T follicular helper cell (primary cell): ENCODE measurements around the gene FAM50A.
"Not testable (repeated sequence)": the region's sequence is repeated elsewhere in the genome, so short reads cannot be mapped to it uniquely, and the experiment has no call there.

ENCODE experiments used
- DNase-seq: peaks from one replicate; pipeline ENCODE4 v3.0.0-alpha.2; 2020; ENCODE audit warnings: low read depth

FAM50A gene

DNA sequence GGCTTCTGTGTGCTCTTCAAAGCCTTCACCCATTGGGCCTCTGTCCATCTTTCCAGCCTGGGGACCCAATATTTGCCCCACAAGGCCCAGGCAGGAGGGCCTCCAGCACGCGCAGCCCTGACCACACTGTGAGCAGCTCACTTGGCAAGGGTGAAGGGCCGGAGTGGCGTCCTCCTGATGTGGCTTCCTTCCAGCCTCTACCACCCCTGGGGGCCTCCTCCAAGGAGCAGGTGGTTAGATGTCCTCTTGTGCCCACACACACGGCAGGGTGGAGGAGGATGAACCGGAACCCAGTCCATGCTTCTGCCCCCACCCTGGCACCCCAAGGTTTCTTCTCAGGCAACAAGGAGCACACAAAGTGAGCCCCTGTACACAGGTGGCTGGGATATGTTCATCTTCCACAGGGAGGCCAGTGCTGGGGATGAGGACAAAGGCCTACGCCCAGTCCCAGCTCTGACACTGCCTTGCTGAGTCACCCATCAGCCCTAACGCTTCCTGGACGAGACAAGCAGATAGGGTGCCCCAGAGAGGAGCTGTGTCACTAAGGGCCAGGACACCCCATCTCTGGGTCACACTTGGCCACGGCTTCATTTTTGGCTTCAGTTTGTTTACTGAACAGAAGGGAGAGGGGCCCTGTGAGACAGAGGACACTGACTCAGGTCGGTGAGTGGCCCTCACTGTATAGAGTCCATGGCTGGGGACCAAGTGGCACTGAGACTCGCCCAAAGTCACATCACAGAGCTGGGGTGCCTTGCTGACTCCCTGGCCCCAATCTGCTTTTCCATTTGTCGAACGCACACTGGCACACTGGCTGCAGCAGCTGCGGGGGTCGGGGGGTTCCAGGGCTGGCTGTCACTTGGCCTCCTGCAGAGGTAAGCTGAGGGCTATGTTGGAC, 40.6 kb downstream of the FAM50A start:
- no peak for DNase-seq

DNA sequence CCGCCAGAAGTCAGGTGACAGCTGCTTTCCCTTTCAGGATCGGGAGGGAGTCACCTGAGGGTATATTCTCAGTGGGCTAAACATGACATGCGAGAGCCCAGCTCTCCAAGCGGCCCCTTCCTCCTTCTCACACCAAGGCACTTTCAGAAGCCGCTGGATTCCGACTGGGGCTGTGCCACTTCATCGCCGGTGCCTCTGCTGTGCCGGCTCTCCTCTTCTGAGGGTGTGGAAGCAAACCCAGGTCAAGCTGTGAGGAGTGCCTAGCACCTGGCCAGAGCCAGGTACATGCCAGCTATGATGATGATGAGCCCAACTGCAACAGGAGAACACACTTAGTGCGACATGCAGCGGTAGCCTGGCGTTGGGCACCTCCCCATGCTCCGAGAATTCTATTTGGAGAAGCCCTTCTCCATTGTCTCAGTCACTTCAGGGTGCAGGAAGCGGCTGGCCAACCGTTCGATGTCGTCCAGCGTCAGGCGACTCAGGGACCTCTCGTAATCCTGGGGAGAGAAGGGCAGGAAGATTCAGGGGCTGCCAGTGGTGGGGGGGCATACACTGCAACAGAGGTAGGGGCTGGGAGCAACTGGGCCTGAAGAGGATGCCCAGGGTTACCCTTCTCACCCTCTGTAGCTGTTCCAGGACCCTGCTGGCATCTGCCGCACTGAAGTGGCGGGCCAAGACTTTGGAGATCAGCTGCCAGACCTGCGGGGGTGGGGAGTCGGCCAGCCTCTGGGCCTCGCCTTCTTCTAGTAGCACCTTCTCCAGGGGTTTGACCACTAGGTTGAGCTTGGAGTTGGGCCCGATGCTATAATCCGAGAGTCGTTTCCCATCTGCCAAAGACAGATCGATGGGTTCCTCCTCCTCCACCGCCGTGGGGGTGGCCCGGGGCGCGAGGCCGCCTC, 41.5 kb downstream of the FAM50A start:
- no peak for DNase-seq

DNA sequence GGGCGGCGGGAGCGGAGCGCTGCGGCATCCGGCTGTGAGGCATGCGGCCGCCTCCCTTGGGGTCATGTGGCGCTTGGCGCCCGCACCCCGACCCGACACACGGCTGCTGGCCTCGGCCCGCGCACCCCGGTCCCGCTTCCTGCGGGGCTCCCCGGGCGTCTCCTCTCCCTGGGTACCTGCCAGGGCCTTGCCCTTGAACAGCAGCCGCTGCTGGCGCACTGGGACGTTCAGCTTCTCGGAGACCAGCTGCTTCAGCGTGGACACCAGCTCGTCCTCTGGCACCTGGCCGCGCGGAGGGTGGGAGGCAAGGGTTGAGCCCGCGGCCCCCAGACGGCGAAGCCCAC, 42.1 kb downstream of the FAM50A start:
- no peak for DNase-seq

- peak; percentile 26 for DNase-seq
Measured at GRCh38 chrX:154486396-154487207, 42.7 kb downstream of the FAM50A start, which contains the start of gene UBL4A. UBL4A (minus strand) TSS chrX:154486615; CDS start chrX:154486584, 31 bp downstream.

- DNase-seq, result no peak
Measured at GRCh38 chrX:154487518-154488290, 43.8 kb downstream of the FAM50A start.

GRCh38 chrX:154488336-154489075, 44.6 kb downstream of the FAM50A start:
- no peak for DNase-seq

GRCh38 chrX:154489182-154489581, 45.2 kb downstream of the FAM50A start:
- no peak for DNase-seq

GRCh38 chrX:154490021-154490413, 46.1 kb downstream of the FAM50A start:
- DNase-seq, result no peak

DNA sequence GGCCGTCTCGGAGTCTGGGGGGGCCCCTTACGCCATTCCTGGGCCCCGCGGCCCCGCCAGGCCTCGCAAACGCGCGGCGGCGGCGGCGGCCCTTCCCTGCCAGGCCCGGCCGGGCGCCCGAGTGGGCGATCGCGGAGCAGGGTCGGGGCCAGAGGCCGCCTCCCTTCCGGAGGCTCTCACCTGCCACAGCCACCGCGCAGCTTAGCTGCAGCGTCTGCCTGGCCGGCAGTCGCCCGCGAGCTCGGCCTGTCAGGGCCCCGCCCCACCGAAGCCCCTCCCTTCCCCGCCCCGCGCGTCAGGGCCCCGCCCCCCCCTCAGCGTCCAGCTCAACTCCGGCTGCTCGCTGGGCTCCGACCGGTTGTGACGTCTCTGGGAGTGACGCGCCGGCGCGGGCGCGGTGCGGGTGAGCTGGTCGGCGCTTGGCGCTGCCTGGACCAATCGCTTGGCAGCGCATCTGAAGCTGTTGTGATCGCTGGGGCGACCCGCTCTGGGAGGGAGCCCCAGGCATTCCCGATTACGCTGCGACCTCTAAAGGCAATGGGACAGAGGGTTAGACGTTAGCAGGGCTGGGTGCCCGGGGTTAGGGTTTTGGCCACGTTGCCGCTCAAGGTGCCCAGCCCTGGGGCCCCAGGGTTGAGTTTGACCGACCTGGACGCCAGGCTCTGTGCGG, 46.6 kb downstream of the FAM50A start, which contains the start of gene SLC10A3:
Gene SLC10A3, minus strand, starts transcription at position 216 of the 670 bp plus-strand sequence. CDS start 1,689 bp downstream, outside the sequence.
- peak; percentile 83 for DNase-seq

DNA sequence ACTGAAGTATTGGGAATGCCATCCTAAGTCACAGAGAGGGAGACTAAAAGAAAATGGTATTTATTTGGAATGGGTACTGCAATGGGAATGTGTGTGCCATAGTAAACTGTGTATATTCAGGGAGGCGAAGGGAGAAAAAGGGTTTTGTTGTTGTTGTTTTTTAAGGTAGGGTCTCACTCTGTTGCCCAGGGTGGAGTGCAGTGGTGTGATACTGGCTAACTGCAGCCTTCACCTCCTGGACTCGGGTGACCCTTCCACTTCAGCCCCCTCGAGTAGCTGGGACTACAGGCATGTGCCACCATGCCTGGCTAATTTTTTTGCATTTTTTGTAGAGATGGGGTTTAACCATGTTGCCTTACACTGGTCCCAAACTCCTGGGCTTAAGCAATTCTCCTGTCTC, 50.8 kb downstream of the FAM50A start:
- DNase-seq, result no peak

DNA sequence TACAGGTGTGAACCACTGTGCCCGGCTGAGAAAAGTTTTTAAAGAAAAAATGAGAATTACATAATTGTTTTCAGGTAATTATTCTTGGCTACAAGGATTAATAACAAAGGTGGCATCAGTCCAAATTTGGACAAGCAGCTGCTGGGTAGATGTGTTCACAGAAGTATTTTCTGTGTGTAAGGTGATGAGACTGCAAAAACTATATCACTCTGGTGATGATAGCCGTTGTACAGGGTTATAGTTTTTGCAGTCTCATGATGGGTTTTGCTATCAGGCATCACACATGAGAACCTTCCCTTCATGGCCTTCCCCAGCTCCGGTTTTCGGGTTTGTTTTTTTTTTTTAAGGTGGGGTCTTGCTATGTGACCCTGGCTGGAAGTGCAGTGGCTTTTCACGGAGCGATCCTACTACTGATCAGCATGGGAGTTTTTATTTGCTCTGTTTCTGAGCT, 51.6 kb downstream of the FAM50A start:
- no peak for DNase-seq

DNA sequence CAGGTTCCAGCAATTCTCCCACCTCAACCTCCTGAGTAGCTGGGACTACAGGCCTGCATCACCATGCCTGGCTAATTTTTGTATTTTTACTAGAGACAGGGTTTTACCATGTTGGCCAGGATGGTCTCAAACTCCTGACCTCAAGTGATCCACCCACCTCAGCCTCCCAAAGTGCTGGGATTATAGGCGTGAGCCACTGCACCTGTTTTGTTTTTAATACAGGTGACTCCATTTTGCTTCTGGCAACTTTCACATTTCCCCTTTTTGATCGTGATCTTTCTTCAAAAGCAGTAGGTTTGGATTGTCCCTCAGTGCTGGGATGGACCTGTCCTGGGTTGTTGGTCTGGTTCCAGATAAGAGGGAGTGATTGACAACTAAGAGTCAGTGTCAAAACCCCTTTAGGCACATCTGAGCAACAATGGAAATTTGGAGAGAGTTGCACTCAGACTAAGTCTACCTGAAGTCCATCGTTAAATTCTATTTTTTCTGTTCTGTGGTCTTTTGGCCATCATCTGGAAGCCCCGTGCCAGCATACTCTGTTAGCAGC, 52.7 kb downstream of the FAM50A start:
- DNase-seq, result not testable (repeated sequence)
